HG03135 (cell line): Measurements from ENCODE around the gene CRYZL1.

ENCODE experiments used
- ATAC-seq: cut with Tn5 transposase; IDR thresholded peaks from one replicate; pipeline ENCODE4 v1.9.1; 2021; ENCODE audit warnings: mild to moderate bottlenecking, moderate library complexity; ENCODE audit not compliant: unreplicated experiment

CRYZL1 gene

GRCh38 chr21:33662046-33662445 lies 20.5 kb upstream of the CRYZL1 start:
- ATAC-seq: no peak

- no peak for ATAC-seq
Measured at GRCh38 chr21:33661146-33661545, 19.6 kb upstream of the CRYZL1 start.

- ATAC-seq: no peak
Measured at GRCh38 chr21:33660406-33660805, 18.9 kb upstream of the CRYZL1 start.

GRCh38 chr21:33659568-33659949 lies 18.0 kb upstream of the CRYZL1 start:
- no peak for ATAC-seq

GRCh38 chr21:33658919-33659567 lies 17.5 kb upstream of the CRYZL1 start:
- ATAC-seq: no peak

GRCh38 chr21:33657124-33657820 lies 15.7 kb upstream of the CRYZL1 start:
- no peak for ATAC-seq

- no peak for ATAC-seq
Measured at GRCh38 chr21:33655588-33656221, 14.2 kb upstream of the CRYZL1 start.

GRCh38 chr21:33654412-33654811 lies 12.9 kb upstream of the CRYZL1 start:
- ATAC-seq: no peak

GRCh38 chr21:33651965-33652680 lies 10.6 kb upstream of the CRYZL1 start:
- ATAC-seq: no peak

GRCh38 chr21:33650929-33651509 lies 9.5 kb upstream of the CRYZL1 start:
- ATAC-seq: no peak

GRCh38 chr21:33650230-33650629 lies 8.7 kb upstream of the CRYZL1 start:
- no peak for ATAC-seq

GRCh38 chr21:33648555-33648954 lies 7.0 kb upstream of the CRYZL1 start:
- no peak for ATAC-seq

GRCh38 chr21:33647587-33647986 lies 6.0 kb upstream of the CRYZL1 start:
- no peak for ATAC-seq

- no peak for ATAC-seq
Measured at GRCh38 chr21:33645730-33646129, 4.2 kb upstream of the CRYZL1 start.

GRCh38 chr21:33644383-33645074 lies 3.0 kb upstream of the CRYZL1 start:
- ATAC-seq: no peak

- ATAC-seq: no peak
Measured at GRCh38 chr21:33643658-33644311, 2.2 kb upstream of the CRYZL1 start.

- no peak for ATAC-seq
Measured at GRCh38 chr21:33642896-33643657, 1.5 kb upstream of the CRYZL1 start.

GRCh38 chr21:33642027-33642895 lies 720 bp upstream of the CRYZL1 start, which contains the start of gene ITSN1:
Gene ITSN1 (plus strand): TSS chr21:33642501. CDS start chr21:33718829, 76,328 bp downstream.
- peak; percentile 85 for ATAC-seq
